Lung (tissue), 12 donors: ENCODE measurements around the gene ANKRD1. TPM values are rescaled to one million over a fixed set of nuclear protein-coding genes. Genes with fewer than 3 reads are reported as not detected.
A peak's percentile ranks its signal among the peaks of the same experiment; 100 is the strongest.

Experiments
- ATAC-seq: fragments of 200-7000 bp; cut with Tn5 transposase; one replicate; pipeline ENCODE4 v1.9.1; 2020; ENCODE audit warnings: moderate number of reproducible peaks; ENCODE audit not compliant: insufficient read depth, low FRiP score
- DNase-seq, 3 donors: peaks; one replicate each; pipeline ENCODE4 v3.0.0-alpha.2; 2013 to 2017
- H3K27ac ChIP-seq, 2 donors: one replicate each; pipeline ENCODE4 v1.5.1; 2013; ENCODE audit warnings: mild to moderate bottlenecking in 2 of 2, moderate library complexity in 2 of 2, control low read depth in 1 of 2, inconsistent platforms in 1 of 2, low read depth in 1 of 2, low read length in 1 of 2
- H3K27me3 ChIP-seq, 3 donors: one replicate each; pipeline ENCODE4 v1.5.1; 2013; ENCODE audit warnings: low read length in 2 of 3; ENCODE audit not compliant: control insufficient read depth in 3 of 3, insufficient read depth in 3 of 3
- H3K36me3 ChIP-seq, 4 donors: one replicate each; pipeline ENCODE4 v1.5.1; 2013; ENCODE audit warnings: low read length in 4 of 4, mild to moderate bottlenecking in 1 of 4, moderate library complexity in 1 of 4; ENCODE audit not compliant: control insufficient read depth in 4 of 4, insufficient read depth in 4 of 4
- H3K4me1 ChIP-seq, 5 donors: one replicate each; pipeline ENCODE4 v1.5.1; 2013; ENCODE audit warnings: low read length in 5 of 5, mild to moderate bottlenecking in 2 of 5, moderate library complexity in 1 of 5; ENCODE audit not compliant: control insufficient read depth in 5 of 5, insufficient read depth in 5 of 5
- H3K4me3 ChIP-seq: one replicate; pipeline ENCODE4 v1.5.1; 2013; ENCODE audit warnings: mild to moderate bottlenecking, control low read depth, moderate library complexity
- H3K9ac ChIP-seq, 2 donors: one replicate each; pipeline ENCODE4 v1.5.1; 2013; ENCODE audit warnings: low read length in 2 of 2, control low read depth in 1 of 2; ENCODE audit not compliant: insufficient read depth in 1 of 2
- H3K9me3 ChIP-seq, 4 donors: one replicate each; pipeline ENCODE4 v1.5.1; 2013; ENCODE audit warnings: low read length in 3 of 4, mild to moderate bottlenecking in 1 of 4, moderate library complexity in 1 of 4; ENCODE audit not compliant: control insufficient read depth in 4 of 4, insufficient read depth in 3 of 4
- WGBS, 2 donors: extraction: QIAGEN DNeasy Blood & Tissue Kit; methylation state at CpG; one replicate each; pipeline ENCODE4 v1.1.7; 2013; 5-methylcytosine and 5-hydroxymethylcytosine counted together
- polyA plus RNA-seq, 2 donors: library from polyadenylated mRNA; stranded (reverse); fragments of 200-250 nt; gene quantifications; one replicate each; pipeline ENCODE4 v1.2.1, GENCODE V29; 2013
- total RNA-seq, 2 donors: library from RNA; depleted of rRNA in 1 of 2; stranded (reverse); fragments of >200 nt in 1 of 2; gene quantifications; one replicate each; pipeline ENCODE4 v1.2.1, GENCODE V29; 2014 to 2021
- TF ChIP-seq, protein P1 (sequence below): IDR thresholded peaks from 2 replicates; pipeline ENCODE4 v1.5.1; 2012; ENCODE audit warnings: mild to moderate bottlenecking; ENCODE audit errors: control extremely low read depth, extremely low read depth
- donor health status: control.
- donor health status: control.
- donor health status: Bipolar disorder and iron deficiency.
- donor health status: healthy.
- donor health status: DM: yes; HTN: yes; CAD: no.

The ANKRD1 gene
- total and polyA plus RNA-seq, 4 donors = 5.7 to 105 (median 13.7) TPM

DNA sequence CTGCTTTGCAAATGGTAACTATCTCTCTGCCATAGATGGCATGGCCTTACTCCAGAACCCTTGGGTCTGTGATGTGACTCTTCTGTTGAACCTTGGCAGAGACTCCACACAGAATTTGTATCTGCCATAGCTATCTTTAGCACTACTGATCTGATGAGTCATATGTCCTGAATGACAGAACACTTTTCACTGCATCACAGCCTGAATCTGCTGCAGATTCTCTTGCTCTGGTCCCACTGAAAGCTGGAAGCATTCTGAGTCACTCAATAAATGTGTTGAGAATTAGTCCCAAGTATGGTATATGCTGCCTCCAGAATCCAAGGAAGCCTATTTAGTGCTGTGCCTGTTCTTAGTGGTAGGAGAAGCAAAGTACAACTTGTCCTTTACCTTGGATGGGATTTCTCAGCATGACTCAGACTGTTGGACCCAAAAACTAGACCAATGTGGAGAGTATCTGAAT is 39.5 kb upstream of the ANKRD1 start:
- H3K4me3 ChIP-seq = no peak overlapping the region
- no peaks in the 10 kb centered on the region for H3K27me3 ChIP-seq
- TF ChIP-seq, protein P1, sequence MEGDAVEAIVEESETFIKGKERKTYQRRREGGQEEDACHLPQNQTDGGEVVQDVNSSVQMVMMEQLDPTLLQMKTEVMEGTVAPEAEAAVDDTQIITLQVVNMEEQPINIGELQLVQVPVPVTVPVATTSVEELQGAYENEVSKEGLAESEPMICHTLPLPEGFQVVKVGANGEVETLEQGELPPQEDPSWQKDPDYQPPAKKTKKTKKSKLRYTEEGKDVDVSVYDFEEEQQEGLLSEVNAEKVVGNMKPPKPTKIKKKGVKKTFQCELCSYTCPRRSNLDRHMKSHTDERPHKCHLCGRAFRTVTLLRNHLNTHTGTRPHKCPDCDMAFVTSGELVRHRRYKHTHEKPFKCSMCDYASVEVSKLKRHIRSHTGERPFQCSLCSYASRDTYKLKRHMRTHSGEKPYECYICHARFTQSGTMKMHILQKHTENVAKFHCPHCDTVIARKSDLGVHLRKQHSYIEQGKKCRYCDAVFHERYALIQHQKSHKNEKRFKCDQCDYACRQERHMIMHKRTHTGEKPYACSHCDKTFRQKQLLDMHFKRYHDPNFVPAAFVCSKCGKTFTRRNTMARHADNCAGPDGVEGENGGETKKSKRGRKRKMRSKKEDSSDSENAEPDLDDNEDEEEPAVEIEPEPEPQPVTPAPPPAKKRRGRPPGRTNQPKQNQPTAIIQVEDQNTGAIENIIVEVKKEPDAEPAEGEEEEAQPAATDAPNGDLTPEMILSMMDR = no peak
- no peaks in the 10 kb centered on the region for H3K9me3 ChIP-seq
- no peak overlapping the region for H3K9ac ChIP-seq
- ATAC-seq (no peak), DNase-seq (no peak)
- peaks cover 0 to 19% (median 8%) of the 10 kb centered on the region in 5 donors for H3K4me1 ChIP-seq
- H3K36me3 ChIP-seq = no peaks in the 10 kb centered on the region
- H3K27ac ChIP-seq = peak overlapping the region in 1 of 2 donors; percentile 81

DNA sequence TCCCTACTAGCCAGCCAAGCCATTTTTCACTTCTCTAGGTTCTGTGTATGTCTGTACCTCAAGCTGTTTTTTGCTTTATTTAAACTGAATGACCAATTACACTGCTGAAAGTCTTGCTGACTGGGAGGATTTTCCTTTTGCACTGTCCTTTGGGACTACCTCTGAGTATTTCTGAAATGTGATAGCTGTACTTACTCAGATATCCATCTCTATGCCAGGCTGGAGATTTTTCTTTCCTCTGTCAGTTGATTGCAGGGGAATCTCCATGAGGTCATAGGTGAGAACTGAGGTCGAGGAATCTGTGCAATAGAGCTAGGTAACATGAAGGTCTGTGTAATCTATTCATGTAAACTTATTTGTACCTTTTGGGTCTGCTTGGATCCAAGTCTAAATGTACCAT is 38.9 kb upstream of the ANKRD1 start:
- Histone ChIP-seq H3K9ac (no peak overlapping the region), H3K4me1 (peaks cover 0 to 15% (median 4%) of the 10 kb centered on the region in 5 donors), H3K9me3 (no peaks in the 10 kb centered on the region), H3K27me3 (no peaks in the 10 kb centered on the region), H3K4me3 (no peak overlapping the region), H3K27ac (peak overlapping the region in 1 of 2 donors; percentile 70), H3K36me3 (no peaks in the 10 kb centered on the region)
- DNase-seq = no peak
- TF ChIP-seq, protein P1 = no peak
- no peak for ATAC-seq
- WGBS, 2 donors = 64 to 67% methylated on average over 1 of the region's 1 CpG

DNA sequence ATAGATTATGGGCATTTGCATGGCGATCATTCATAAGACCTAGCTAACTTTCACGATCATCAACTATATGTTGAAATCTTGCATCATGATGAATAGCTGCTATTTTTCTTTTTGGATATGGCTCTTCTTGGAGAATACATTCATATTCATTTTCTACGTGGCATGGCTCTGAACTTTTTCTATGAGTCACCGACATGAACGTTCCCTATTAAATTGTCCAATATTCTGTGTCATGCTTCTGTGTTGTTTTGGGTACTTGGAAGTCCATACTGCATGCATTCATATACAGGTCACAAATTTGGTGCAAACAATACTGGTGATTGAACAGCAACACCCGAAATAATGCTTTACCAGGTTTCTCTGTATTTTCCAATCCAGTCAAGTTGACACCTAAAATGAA is 37.9 kb upstream of the ANKRD1 start:
- TF ChIP-seq, protein P1 = no peak
- Histone ChIP-seq H3K4me1 (peaks cover 0 to 10% (median 0%) of the 10 kb centered on the region in 5 donors), H3K36me3 (no peaks in the 10 kb centered on the region), H3K27me3 (no peaks in the 10 kb centered on the region), H3K9me3 (no peaks in the 10 kb centered on the region), H3K9ac (no peak overlapping the region), H3K4me3 (no peak overlapping the region), H3K27ac (no peak overlapping the region)
- DNase-seq = no peak
- ATAC-seq = no peak
- 94 to 96% methylated on average over 6 of the region's 6 CpGs for WGBS, 2 donors
